HG03159 (cell line): Measurements from ENCODE around the gene CAB39.

ENCODE experiments used
- ATAC-seq: cut with Tn5 transposase; IDR thresholded peaks from one replicate; pipeline ENCODE4 v1.9.1; 2021; ENCODE audit warnings: mild to moderate bottlenecking, moderate library complexity; ENCODE audit not compliant: unreplicated experiment

The CAB39 gene

DNA sequence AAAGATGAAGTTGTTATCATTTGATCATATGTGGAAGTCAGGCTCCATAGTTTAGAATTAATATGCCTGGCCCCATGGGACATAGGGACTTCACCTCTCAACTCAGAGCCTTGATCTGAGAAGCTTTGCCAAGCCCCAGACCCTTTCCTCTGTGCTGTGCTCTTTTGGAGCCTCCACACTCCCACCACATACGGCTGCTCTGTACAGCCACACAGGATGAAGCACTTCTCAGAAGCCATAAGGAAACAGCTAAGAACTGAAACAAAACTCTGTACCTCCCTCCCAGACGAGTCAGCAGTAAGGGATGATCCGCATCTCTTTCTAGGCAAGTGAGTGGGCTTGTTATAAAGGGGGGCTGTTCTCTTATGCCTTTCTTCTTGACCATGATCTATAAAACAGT lies 66.5 kb downstream of the CAB39 start:
- peak; percentile 19 for ATAC-seq

DNA sequence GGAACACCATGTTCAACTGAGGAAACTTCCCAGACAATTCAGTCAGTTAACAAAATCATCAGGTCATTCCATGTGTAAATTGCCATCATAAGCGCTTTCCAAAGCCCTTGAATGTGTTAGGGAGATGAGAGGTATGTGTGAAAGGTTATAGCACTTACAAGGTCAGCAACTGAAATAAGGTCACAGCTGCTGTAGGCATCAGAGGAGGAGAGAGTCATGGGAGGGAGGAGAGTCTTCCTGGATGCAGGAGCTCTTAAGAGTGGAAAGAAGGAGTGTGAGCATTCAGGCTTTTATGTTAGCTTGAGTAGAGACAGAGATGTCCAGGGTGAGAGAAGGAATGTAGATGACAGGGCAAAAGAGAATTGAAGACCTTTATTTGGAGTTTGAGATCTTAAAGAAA lies 67.0 kb downstream of the CAB39 start:
- no peak for ATAC-seq

DNA sequence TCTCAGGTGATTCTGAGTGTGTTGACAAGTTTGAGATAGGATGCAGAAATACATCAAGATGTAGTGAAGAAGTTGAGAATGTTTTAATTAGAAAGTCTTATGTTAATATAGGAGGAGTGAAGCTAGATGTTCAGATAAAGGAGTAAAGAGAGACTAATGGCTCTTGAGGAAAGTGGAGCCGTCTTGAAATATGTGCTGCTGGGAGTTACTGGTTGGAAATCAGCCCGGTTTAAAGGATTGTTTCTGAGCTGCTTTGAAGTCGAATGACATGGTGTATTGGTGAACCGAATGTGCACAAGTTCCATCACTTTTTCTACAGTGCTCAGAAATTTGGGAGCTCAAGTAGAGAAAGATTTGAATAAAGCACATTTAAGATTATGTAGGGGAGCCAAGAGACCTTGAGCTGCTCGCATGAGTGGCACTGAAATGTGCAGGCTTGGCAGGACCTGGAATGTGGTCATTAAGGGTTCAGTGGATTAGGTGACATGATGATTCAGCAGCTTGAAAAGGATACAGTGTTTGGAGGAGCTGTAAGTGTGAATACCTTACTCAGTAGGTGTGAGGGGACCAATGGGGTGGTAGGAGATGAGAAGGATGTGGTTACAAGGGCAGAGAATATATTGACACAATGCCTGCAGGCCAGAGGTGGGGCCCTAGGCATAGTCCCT lies 68.6 kb downstream of the CAB39 start:
- no peak for ATAC-seq

DNA sequence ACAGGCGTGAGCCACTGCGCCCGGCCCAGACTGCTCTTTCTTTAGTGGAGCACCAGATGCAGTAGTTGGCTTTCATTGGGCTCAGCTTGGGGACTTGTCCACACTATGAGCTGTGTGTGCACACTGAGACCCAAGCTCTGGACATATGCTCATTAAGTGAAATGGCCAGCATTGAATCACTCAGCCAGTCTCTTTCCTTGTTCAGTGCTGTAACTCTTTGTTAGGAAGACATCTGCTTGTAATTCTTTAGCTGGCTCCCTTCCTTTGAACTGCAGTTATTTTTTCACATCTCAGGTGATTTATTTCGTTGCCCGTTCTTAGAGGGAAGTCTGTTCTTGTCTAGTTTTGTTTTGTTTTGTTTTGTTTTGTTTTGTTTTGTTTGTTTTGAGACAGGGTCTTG lies 70.5 kb downstream of the CAB39 start:
- no peak for ATAC-seq

DNA sequence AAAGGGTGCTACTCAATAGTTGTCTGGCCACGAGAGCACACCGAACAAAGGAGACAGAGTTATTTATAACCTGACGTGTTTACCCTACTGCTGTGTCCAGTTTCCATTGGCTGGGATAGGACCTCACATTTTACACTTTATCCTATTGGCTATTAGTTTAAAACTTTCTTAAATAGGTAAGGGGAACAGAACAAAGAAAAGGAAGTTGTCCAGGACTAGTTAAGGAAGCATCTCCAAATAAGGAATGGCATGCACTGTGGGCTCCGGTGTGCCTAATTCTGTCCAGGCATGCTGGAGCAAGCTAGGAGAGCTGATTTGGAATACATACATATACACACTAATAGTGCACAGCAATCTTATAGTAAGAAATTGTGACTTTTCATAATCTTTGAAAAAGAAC lies 72.2 kb downstream of the CAB39 start:
- no peak for ATAC-seq

DNA sequence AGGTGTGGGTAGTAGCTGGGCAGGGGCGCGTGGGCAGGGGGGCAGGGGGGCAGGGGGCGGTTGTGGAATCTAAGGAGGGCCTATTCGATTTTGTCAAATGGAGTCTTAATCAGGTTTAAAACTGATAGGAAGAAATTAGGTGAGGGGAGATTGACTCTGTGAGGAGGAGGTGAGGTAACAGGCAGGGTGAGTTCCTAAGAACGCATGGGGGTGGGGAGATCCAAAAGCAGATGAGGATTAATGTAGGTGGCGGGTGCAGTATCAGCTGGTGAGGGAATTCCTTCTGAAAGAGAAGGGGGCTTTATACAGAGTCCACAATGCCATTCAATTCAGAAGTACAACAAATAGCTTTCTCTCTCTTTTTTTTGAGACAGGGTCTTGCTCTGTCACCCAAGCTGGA lies 72.7 kb downstream of the CAB39 start:
- no peak for ATAC-seq

DNA sequence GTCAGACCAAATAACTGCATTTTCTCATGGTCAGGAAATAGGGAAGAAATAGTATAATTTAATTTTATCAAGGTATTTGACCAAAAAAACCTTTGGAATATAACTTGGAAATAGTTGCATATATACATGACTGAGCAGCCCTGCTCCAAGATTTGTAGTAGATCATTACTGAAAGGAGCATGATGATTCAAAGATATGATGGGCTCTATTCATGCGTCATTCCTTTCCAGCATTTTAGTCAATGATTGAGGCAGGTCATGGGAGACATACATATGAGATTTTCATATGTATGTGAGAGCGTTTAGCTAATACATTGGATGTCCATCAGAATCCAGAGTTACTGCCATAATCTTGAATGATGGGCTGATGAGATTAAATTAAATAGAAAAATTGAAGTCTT lies 74.5 kb downstream of the CAB39 start:
- ATAC-seq = no peak

DNA sequence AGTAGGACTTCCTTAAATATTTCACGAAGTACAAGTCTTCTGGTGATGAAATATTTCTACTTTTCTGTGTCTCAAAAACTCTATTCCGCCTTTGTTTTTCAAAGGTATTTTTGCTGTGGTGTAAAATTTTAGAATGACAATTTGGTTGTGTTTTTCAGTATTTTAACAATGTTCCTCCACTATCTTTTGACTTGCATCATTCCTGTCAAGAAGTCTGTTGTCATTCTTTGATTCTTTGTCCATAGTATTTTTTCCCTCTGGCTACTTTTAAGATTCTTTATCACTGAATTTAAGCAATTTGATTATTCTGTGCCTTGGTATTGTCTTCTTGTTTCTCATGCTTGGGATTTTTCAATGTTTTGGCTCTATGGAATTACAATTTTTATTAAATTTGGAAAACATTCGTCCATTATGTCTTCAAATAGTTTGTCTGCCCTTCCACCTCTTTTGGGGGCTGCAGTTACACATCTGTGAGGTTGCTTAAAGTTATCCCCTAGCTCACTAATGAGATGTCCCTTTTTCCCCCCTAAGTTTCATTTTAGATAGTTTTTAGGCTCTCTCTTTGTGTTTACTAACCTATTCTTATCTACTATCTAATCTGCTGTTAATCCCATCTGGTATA lies 76.0 kb downstream of the CAB39 start:
- no peak for ATAC-seq

DNA sequence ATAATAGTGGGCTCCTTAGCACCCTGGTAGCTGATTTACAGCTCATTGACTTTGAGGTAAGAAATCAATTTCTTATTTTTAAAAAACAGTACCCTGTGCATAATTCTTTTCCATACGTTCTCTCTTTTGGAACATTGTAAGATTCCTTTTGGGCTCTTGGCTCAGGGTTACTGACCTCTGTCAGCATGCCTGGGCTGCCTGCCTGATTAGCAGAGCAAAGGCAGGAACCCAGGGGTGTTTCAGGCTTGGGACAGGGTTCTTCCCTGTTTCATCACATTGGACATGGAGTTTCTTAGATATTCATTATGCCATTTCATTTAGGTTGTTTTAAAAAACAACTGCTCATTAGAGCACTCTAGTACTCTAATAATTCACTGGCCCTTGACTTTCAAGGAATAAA lies 78.3 kb downstream of the CAB39 start:
- no peak for ATAC-seq

DNA sequence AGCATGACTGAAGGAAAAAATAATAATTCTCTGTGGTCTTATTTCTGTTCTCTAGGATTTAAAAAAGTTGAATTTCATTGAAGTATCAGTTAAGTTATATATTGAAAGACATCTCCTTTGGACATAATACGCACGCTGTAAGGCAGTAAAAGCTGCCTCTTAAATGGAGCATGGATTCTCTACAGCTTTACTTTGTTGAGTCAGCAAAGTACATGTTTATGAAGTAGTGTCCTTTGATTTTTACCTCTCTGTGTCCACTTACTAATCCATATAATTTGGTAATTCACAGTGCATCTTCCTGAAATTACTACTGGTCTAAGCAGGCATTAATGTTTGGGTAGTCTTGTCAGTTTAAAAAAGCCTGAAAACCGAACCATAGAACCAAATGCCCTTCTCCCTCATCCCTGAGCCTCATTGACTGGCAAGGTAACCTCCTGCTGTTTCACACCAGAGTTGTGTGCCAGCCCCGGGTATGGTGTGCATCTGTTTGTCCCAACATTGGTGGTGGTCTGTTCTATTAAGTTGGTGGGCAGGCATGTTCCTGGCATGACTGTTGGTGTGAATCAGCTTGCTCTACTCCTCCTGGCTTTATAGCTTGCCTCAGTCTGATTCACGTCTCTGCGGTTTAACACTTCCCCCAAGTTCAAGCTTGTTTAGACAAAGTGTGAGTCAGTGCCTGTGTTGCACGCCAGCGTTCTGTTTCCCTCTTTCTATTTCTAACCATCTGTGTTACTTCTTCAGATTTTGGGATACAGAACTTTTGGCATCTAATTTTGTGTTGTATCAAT lies 81.1 kb downstream of the CAB39 start:
- ATAC-seq = no peak

DNA sequence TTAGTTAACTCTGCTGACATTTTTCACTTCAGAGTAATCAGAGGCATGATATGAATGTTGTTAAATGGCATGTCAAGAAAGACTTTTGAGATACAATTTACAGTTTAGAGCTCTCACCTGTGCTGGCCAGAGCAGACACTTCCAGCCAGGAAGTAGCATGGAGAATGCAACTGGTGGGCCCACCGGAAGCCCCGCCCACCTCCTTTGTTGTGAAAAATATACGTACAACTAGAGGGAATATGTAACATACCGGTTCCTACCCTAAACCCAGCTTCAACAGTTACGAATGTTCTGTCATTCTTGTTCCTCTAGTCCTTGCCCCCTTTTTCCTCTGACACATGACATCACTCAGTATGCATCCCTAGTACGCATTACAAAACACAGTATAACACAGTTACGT lies 81.9 kb downstream of the CAB39 start:
- ATAC-seq = no peak

DNA sequence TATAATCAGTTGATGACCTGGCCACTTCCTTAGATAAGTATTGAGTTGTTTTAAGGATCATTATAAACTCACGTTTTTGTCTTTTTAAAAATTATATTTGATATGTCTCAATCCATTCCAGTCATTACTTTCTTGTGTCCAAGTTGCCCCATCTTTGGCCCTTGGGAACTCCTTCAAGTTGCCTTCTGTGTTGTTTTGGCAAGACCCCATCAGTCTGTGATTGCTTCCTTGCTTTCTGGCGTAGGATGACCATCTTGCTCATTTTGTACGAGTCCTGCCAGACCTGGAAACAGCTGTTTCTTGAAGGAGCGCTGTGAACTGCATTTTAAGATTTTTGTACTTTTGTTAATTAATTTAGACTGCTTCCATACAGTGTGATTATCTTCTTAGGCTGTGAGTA lies 83.2 kb downstream of the CAB39 start:
- no peak for ATAC-seq

DNA sequence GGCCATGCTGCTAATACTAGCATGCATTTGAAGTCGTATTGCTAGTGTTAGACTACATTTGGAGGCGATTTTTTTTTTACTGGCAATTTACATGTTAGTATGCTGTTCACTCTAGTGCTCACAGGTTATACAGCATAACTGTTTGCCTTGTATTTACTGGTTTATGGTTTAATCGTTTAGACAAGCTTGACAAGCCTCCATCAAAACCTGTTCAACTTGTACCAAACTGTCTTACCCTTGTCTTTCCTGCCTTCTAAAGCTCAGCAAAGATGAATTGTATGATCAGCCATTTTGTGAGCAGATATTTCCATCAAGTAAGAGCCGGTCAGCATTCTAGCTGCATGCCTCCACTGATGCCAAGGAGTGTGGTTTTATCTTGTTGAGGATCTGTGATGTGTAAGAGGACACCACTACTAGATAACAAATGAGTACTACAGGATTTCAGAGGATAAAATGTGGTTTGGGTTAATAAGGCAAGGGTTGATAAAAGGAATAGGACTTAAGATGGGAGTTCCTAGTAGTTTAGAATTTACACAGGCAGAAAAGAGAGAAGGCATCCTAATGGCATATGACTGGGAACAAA lies 83.7 kb downstream of the CAB39 start:
- ATAC-seq = no peak

DNA sequence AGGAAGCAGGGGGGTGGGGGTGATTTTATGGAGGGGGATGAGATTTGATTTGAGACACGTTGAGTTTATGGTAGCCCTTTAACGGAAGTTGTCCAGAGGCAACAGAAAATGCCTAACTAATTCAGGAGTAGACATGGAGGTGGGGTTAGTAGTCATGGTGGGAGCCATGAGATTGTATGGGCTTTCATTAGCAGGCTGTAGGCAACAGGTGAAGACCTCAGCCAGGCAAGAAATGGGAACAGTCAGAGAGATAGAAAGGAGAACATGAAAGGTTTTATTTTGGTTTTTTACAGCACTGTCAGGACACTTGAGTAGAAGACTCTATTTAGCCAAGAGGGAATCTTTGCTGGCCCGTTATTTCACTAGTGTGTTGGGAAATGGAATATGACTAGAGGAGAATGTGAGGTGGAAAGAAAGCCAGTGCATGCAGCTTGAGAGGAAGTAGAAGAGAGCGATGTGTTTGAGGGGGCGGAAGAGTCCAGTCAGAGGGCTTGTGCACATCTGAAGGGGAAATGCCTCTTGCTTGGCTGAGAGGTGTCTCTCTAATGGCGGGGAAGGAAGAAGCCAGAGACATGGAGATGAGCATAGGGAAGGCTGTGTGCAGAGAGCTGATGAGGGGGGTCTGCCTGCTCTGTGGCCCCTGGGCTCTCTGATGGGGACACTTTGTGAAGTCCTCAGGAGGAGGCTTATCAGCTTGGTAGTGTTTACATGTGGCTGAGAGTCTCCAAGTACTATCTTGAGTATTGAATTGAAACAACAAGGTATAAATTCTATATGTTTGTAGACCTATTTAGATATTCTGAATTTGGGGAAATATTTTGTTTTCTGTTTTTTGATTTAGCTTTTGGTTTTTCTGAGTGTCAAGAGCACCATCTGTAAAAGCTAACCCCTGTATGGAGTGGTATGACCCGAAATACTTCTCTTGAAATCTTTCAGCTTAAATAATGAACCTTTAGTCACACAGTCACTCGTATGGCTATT lies 85.2 kb downstream of the CAB39 start:
- ATAC-seq = peak; percentile 83

DNA sequence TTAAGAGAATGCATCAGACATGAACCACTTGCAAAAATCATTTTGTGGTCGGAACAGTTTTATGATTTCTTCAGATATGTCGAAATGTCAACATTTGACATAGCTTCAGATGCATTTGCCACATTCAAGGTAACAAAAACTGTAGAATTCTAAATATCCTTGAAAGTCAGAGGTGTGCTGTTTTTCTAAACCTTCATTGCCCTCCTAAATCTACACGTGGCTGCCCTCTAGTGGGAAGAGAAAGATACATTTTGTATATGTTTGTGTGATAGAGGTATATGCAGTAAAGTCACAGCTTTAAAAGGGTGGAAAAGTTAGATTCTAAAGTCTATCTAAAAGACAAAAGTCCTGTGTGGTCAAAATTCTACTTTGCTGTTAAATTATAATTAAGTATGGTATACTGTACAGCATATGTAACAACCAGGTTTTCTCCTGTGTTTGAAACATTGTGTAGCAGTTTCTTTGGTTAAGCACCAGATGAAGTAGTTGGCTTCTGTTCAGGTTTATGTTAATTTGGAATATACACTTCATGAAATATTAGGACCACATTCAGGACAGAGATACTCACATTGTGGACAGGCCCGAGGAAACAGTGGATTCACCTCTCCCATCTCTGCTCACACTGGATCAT lies 86.2 kb downstream of the CAB39 start:
- no peak for ATAC-seq

DNA sequence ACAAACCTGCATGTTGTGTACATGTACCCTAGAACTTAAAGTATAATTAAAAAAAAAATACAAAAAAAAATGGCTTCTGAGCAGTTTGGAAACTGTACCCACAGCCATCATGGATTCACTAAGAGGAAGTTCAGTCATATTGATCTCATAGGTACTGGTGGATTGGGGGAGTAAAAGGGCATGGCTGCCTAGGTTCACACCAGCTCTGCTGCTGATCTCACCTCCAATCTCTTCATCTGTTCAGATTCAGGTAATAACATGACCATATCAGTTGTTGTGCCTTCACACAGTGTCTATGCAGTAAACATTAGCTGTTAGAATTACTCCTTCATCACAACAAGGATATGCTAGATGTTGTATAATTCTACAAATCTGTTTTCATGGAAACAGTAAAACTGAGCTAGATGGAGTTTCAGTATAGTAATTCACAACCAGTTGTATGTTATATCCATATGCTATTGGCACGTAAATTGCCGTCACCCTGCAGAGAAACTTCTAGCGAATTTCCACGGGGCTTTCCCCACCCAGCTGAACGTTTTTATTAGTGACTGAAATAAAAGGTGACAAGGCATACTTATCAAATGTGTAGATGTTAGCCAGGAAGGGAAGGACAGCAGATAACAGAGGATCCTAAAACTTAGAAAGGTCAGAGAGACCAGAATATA lies 92.8 kb downstream of the CAB39 start:
- no peak for ATAC-seq

DNA sequence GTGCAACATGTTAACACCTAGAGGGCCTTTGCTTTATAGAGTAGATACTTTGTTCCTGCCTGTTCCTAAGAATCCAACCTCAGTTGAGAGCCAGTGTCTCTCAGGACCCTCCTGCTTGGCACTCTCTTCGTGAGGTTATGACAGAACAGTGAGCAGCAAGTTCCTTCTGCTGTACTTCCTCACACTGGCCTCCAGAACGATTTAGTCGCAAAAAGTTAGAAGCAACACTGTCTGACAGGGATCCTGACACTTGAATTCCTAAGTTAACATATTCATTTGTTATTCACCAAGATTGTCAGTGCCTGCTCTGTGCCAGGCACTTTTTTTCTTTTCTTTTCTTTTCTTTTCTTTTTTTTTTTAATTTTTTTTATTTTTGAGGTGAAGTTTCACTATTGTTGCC lies 95.1 kb downstream of the CAB39 start:
- ATAC-seq = no peak

DNA sequence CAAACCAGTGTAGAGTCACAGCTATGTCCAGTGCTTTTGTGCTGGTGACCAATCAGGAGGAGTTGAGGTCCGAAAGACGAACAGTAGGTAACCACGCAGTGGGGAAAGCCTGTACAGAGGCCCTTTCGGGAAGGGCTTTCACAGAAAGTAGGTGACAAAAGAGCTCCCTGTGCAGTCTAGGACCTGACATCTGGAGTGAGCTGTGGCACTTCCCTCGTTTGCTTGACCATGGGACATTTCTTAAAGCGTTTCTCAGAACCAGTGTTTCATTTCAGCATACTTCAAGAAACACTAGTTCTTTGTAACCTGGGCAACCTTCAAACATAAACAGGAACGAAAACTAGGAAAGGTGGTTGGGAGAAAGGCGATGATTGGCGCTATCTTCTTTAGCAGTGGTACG lies 96.4 kb downstream of the CAB39 start:
- ATAC-seq = no peak

DNA sequence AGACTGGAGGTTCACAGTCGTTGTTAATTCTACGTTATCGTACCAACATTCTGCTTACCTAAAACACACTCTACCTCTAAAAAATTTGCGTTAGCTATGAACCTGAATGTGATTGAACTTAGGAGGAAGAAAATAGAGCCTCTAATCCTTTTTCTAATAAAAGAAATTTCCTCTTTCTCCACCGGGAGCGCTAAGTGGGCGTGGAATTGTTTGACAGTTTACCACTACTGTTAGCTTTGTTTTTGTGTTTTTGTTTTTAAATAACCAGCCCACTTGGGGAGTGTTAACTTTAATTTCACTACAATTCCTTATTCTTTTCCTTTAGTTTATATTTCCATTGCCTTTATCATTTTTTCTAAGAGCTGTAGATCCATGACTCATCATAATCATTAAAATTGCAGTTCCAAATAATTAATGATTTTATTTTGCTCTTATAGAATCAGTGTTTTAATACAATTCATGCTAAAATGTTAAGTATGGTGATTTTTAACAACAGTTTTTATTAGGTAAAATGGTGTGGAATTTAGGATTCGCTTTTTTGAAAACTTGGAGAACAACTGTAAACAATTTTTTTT lies 97.1 kb downstream of the CAB39 start:
- no peak for ATAC-seq
